Suprapubic skin (tissue), 3 donors: ENCODE data around the gene RSRC1.
A peak's percentile ranks its signal among the peaks of the same experiment; 100 is the strongest.

ENCODE experiments used
- POLR2A ChIP-seq, 2 donors: fragments of 450-650 bp; IDR thresholded peaks; one replicate each; pipeline ENCODE4 v1.6.1; 2017; ENCODE audit warnings: antibody characterized with exemption in 2 of 2, mild to moderate bottlenecking in 2 of 2, moderate library complexity in 2 of 2
- TF ChIP-seq, protein P1 (sequence below), 2 donors: fragments of 200-600 bp in 1 of 2; fragments of 450-650 bp in 1 of 2; sonication (generic) in 1 of 2; IDR thresholded peaks; one replicate each; pipeline ENCODE4 v1.5.1; 2016 to 2019; ENCODE audit warnings: antibody characterized with exemption in 2 of 2, mild to moderate bottlenecking in 1 of 2, moderate library complexity in 1 of 2

DNA sequence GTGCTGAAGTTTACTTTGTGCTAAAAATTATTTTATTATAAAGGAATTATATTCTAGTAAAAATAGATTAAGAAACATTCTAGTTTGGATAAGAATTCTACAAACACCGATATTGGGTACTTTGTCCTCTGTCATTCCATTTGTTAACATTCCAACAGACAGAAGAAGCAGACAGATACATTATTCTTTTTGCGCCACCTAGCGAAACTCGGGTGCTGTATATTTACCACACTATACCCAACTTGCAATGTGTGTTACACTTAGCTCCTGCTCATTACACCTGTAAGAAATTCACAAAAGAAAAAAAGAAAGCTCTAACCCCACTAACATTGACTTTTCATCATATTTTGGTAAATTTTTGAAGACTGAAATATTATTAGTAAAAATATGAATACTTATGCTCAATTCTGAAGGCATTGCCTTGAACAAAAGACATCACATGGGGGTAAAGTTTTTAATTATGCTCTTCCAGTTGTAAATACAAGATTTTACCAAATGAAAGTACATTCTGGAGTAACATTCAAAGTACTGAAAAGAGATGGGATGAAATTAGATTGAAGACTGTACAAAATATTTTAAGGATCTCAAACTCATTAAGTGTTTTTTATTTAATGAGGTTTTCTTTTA lies 324.6 kb downstream of the RSRC1 start:
- TF ChIP-seq, protein P1, sequence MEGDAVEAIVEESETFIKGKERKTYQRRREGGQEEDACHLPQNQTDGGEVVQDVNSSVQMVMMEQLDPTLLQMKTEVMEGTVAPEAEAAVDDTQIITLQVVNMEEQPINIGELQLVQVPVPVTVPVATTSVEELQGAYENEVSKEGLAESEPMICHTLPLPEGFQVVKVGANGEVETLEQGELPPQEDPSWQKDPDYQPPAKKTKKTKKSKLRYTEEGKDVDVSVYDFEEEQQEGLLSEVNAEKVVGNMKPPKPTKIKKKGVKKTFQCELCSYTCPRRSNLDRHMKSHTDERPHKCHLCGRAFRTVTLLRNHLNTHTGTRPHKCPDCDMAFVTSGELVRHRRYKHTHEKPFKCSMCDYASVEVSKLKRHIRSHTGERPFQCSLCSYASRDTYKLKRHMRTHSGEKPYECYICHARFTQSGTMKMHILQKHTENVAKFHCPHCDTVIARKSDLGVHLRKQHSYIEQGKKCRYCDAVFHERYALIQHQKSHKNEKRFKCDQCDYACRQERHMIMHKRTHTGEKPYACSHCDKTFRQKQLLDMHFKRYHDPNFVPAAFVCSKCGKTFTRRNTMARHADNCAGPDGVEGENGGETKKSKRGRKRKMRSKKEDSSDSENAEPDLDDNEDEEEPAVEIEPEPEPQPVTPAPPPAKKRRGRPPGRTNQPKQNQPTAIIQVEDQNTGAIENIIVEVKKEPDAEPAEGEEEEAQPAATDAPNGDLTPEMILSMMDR (IDR thresholded peaks at IDR 0.05), result peak; percentile 38 to 58
- TF ChIP-seq POLR2A (IDR thresholded peaks at IDR 0.05), result no peak
